ENCODE data around the gene MRPS18A. TPM values are rescaled to one million over a fixed set of nuclear protein-coding genes. Genes with fewer than 3 reads are reported as not detected.

The MRPS18A gene
- total and polyA plus RNA-seq, 2 of the 13 experiments (the other 11 are each of a cell fraction or from before 2014, with no cell fraction given), result 87.8 to 89.1 TPM

DNA sequence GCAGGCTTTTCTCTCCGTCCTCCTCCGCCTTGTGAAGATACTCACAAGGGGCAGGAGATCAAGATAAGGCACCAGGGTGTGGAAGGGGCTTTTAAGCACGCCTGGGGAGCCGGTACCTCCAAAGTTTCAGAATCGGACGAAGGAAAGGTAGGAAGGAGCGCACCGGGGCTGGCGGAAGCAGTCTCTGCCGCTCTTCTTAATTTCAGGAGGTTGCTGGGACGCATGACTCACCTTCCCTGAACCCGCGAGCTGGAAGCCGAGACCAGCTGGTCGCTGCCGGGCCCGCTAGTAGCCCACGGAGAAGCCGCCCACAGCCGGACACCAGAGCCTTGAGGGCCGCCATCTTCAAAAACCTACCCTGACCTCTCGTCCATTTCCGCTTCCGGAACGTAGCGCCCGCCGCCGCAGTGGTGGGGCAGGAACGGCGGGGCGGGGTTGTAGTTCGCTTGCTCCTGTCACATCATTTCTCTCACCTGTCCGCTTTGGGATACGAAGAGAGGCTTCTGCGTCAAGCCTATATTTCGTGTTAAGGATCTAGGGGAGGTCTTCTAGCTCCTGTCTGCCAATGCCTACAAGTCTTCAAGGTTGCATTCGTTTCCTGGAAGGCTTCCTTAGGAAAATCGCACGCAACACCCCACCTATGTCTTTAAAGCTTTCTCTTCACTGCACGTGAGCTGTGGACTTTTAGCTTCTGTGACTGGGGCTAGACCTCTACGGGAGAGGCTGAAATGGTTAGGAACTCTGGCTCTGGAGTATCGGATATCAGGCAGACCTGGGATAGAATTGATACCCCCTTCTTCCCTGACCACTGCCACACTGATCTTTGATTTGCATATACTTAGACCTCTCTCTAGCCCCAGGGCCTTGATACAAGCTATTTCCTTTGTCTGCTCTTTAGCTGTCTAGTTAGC lies at the start of gene MRPS18A (continued):
- TF ChIP-seq ZSCAN21 (CRISPR knock-in tag; IDR thresholded peaks at IDR 0.05; ENCODE audit: borderline replicate concordance) (no peak), XRCC5 (optimal IDR thresholded peaks at IDR 0.05; ENCODE audit: low read length) (peak; percentile 61), MEIS2 (CRISPR knock-in tag; IDR thresholded peaks at IDR 0.05) (peak; percentile 44), KDM6A (CRISPR knock-in tag; IDR thresholded peaks at IDR 0.05; ENCODE audit: low read depth) (no peak), REPIN1 (CRISPR knock-in tag; IDR thresholded peaks at IDR 0.05; ENCODE audit: borderline replicate concordance, low read depth) (peak; percentile 41; the same call in 1 of the 2 replicates), ZNF724P (CRISPR knock-in tag; IDR thresholded peaks at IDR 0.05; ENCODE audit: borderline replicate concordance) (no peak), POLR2AphosphoS2 (IDR thresholded peaks at IDR 0.05; ENCODE audit: low read depth, low read length) (no peak), KAT8 (CRISPR knock-in tag; IDR thresholded peaks at IDR 0.05) (peak; percentile 98), KDM1A (CRISPR knock-in tag; IDR thresholded peaks at IDR 0.05) (no peak), RCOR2 (CRISPR knock-in tag; IDR thresholded peaks at IDR 0.05) (no peak), ZNF20 (CRISPR knock-in tag; IDR thresholded peaks at IDR 0.05) (no peak), TEAD2 (CRISPR knock-in tag; IDR thresholded peaks at IDR 0.05) (no peak), ZBTB1 (CRISPR knock-in tag; IDR thresholded peaks at IDR 0.05; ENCODE audit: borderline replicate concordance) (no peak)
- TF ChIP-seq, protein P1, sequence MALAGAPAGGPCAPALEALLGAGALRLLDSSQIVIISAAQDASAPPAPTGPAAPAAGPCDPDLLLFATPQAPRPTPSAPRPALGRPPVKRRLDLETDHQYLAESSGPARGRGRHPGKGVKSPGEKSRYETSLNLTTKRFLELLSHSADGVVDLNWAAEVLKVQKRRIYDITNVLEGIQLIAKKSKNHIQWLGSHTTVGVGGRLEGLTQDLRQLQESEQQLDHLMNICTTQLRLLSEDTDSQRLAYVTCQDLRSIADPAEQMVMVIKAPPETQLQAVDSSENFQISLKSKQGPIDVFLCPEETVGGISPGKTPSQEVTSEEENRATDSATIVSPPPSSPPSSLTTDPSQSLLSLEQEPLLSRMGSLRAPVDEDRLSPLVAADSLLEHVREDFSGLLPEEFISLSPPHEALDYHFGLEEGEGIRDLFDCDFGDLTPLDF (CRISPR knock-in tag; IDR thresholded peaks at IDR 0.05), result peak; percentile 49; the same call in 1 of the 2 replicates
- TF ChIP-seq, protein P2, sequence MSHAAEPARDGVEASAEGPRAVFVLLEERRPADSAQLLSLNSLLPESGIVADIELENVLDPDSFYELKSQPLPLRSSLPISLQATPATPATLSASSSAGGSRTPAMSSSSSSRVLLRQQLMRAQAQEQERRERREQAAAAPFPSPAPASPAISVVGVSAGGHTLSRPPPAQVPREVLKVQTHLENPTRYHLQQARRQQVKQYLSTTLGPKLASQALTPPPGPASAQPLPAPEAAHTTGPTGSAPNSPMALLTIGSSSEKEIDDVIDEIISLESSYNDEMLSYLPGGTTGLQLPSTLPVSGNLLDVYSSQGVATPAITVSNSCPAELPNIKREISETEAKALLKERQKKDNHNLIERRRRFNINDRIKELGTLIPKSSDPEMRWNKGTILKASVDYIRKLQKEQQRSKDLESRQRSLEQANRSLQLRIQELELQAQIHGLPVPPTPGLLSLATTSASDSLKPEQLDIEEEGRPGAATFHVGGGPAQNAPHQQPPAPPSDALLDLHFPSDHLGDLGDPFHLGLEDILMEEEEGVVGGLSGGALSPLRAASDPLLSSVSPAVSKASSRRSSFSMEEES (CRISPR knock-in tag; IDR thresholded peaks at IDR 0.05), result no peak
- TF ChIP-seq, protein P3, sequence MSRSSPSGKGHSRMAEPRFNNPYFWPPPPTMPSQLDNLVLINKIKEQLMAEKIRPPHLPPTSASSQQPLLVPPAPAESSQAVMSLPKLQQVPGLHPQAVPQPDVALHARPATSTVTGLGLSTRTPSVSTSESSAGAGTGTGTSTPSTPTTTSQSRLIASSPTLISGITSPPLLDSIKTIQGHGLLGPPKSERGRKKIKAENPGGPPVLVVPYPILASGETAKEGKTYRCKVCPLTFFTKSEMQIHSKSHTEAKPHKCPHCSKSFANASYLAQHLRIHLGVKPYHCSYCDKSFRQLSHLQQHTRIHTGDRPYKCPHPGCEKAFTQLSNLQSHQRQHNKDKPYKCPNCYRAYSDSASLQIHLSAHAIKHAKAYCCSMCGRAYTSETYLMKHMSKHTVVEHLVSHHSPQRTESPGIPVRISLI (CRISPR knock-in tag; IDR thresholded peaks at IDR 0.05; ENCODE audit: borderline replicate concordance), result no peak; the same call in 1 of the 2 replicates
- TF ChIP-seq, protein P4, sequence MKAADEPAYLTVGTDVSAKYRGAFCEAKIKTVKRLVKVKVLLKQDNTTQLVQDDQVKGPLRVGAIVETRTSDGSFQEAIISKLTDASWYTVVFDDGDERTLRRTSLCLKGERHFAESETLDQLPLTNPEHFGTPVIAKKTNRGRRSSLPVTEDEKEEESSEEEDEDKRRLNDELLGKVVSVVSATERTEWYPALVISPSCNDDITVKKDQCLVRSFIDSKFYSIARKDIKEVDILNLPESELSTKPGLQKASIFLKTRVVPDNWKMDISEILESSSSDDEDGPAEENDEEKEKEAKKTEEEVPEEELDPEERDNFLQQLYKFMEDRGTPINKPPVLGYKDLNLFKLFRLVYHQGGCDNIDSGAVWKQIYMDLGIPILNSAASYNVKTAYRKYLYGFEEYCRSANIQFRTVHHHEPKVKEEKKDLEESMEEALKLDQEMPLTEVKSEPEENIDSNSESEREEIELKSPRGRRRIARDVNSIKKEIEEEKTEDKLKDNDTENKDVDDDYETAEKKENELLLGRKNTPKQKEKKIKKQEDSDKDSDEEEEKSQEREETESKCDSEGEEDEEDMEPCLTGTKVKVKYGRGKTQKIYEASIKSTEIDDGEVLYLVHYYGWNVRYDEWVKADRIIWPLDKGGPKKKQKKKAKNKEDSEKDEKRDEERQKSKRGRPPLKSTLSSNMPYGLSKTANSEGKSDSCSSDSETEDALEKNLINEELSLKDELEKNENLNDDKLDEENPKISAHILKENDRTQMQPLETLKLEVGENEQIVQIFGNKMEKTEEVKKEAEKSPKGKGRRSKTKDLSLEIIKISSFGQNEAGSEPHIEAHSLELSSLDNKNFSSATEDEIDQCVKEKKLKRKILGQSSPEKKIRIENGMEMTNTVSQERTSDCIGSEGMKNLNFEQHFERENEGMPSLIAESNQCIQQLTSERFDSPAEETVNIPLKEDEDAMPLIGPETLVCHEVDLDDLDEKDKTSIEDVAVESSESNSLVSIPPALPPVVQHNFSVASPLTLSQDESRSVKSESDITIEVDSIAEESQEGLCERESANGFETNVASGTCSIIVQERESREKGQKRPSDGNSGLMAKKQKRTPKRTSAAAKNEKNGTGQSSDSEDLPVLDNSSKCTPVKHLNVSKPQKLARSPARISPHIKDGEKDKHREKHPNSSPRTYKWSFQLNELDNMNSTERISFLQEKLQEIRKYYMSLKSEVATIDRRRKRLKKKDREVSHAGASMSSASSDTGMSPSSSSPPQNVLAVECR (CRISPR knock-in tag; IDR thresholded peaks at IDR 0.05; ENCODE audit: borderline replicate concordance), result peak; percentile 84
- TF ChIP-seq, protein P5, sequence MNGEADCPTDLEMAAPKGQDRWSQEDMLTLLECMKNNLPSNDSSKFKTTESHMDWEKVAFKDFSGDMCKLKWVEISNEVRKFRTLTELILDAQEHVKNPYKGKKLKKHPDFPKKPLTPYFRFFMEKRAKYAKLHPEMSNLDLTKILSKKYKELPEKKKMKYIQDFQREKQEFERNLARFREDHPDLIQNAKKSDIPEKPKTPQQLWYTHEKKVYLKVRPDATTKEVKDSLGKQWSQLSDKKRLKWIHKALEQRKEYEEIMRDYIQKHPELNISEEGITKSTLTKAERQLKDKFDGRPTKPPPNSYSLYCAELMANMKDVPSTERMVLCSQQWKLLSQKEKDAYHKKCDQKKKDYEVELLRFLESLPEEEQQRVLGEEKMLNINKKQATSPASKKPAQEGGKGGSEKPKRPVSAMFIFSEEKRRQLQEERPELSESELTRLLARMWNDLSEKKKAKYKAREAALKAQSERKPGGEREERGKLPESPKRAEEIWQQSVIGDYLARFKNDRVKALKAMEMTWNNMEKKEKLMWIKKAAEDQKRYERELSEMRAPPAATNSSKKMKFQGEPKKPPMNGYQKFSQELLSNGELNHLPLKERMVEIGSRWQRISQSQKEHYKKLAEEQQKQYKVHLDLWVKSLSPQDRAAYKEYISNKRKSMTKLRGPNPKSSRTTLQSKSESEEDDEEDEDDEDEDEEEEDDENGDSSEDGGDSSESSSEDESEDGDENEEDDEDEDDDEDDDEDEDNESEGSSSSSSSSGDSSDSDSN (CRISPR knock-in tag; IDR thresholded peaks at IDR 0.05), result peak; percentile 59; the same call in 1 of the 2 replicates

Data from HepG2 (cell line).